ENCODE measurements around the gene PHPT1. TPM values are rescaled to one million over a fixed set of nuclear protein-coding genes. Genes with fewer than 3 reads are reported as not detected.
"Not testable (repeated sequence)": the region's sequence is repeated elsewhere in the genome, so short reads cannot be mapped to it uniquely, and the experiment has no call there.

PHPT1 gene
- total and polyA plus RNA-seq, 2 donors from 2014 or later = 108 to 283 TPM

DNA sequence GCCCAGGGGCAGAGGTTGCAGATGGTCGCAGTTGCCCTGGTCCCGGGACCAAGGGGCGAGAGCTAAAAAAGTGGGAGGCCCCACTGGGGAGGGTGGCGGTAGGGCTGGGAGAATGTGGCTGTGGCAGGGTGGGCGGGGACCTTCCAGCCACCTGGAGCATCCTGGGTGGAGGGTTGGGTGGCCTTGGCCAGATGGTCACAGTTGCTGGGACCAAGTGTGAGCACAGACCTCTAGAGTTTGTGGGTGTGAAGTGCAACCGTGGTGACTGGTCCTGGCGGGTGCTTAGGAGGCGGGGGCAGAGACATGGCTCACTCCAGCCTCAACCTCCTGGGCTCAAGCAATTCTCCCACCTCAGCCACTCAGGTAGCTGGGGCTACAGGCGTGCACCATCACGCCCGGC lies 31.4 kb downstream of the PHPT1 start:
- Histone ChIP-seq H3K27ac (ENCODE audit: low read depth in 2 of 2, low read length in 2 of 2) (no peak overlapping the region), H3K36me3 (ENCODE audit: control insufficient read depth in 2 of 3, insufficient read depth in 3 of 3, low read length in 3 of 3) (no peaks in the 10 kb centered on the region), H3K27me3 (ENCODE audit: control insufficient read depth, insufficient read depth, low read length) (no peaks in the 10 kb centered on the region), H3K4me3 (ENCODE audit: low read length in 3 of 3) (no peak overlapping the region), H3K9ac (ENCODE audit: low read length in 3 of 3) (no peak overlapping the region), H3K9me3 (ENCODE audit: control insufficient read depth in 2 of 3, insufficient read depth in 1 of 3, low read length in 3 of 3) (no peaks in the 10 kb centered on the region), H3K4me1 (ENCODE audit: control insufficient read depth in 2 of 3, insufficient read depth in 2 of 3, low read depth in 1 of 3, low read length in 3 of 3) (peaks cover 0 to under 1% (median 0%) of the 10 kb centered on the region in 3 donors)
- TF ChIP-seq CTCF (IDR thresholded peaks at IDR 0.05; ENCODE audit: borderline replicate concordance, extremely low read depth, insufficient read depth) = no peak
- no peak for DNase-seq
- no peak for FAIRE-seq
- intact Hi-C loops (cut with DNase I) = no loop called here

DNA sequence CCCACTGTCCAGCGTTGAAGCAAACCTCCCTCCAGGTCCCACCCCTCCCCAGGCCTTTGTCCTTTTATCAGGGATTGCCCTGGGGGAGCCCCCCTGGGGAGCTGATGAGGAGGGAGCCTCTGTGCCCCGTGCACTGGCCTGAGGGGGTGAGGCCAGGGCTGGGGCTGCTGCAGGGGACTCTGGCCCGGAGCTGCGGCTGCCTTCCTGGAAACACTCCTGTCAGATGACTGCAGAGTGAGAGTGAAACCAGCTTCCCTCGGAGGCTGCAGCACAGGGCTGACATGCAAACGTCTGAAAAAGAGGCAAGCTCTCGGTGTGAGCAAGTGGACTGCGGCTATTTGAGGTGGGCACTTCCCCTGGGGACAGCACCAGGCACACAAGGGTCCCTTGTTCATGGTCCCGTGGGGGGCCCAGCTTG lies 32.5 kb downstream of the PHPT1 start:
- no peak for FAIRE-seq
- TF ChIP-seq CTCF (IDR thresholded peaks at IDR 0.05; ENCODE audit: borderline replicate concordance, extremely low read depth, insufficient read depth) = no peak
- Histone ChIP-seq H3K9me3 (ENCODE audit: control insufficient read depth in 2 of 3, insufficient read depth in 1 of 3, low read length in 3 of 3) (no peaks in the 10 kb centered on the region), H3K27ac (ENCODE audit: low read depth in 2 of 2, low read length in 2 of 2) (peak overlapping the region in 1 of 2 donors; percentile 22), H3K4me3 (ENCODE audit: low read length in 3 of 3) (no peak overlapping the region), H3K4me1 (ENCODE audit: control insufficient read depth in 2 of 3, insufficient read depth in 2 of 3, low read depth in 1 of 3, low read length in 3 of 3) (peaks cover 0 to 2% (median 0%) of the 10 kb centered on the region in 3 donors), H3K27me3 (ENCODE audit: control insufficient read depth, insufficient read depth, low read length) (no peaks in the 10 kb centered on the region), H3K36me3 (ENCODE audit: control insufficient read depth in 2 of 3, insufficient read depth in 3 of 3, low read length in 3 of 3) (no peaks in the 10 kb centered on the region), H3K9ac (ENCODE audit: low read length in 3 of 3) (no peak overlapping the region)
- intact Hi-C loops (cut with DNase I) = no loop called here
- DNase-seq = peak in 1 of 5 donors; percentile 34

DNA sequence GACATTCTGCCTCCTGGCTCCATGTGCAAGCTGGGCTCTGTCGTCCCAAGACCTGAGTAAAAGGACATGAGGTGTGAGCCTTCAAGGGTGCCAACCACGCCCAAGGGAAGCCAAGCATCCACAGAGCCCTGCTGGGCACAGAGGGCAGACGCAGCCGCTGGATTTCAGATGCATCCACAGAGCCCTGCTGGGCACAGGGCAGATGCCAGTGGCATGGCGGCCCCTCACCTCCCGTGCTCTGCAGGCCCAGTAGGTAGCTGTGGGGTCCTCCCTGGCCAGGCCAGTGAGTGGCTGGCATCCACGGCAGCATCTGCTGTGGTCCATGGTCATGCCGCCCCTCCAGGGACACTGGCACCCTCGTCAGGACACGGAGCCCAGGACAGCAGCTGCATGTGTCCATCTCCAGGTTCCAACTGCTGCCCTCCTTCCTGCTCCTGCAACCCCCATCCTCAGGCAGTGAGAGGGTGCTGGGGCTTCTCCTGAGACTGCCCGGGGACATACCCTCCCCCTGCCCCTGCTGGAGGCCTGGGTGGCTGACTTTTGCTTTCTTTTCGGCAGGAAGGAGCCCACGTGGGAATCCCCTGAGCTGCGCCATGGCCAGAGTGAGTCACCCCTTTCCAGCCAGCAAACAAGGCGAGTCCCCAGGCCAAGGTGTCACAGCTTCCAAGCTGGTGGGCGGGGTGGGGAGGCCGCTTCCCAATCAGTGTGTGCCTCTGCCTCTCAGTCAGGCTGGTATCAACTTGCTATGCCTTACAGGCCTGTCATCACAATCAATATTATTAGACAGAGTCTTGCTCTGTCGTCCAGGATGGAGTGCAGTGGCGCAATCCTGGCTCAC lies 33.1 kb downstream of the PHPT1 start:
- TF ChIP-seq CTCF (IDR thresholded peaks at IDR 0.05; ENCODE audit: borderline replicate concordance, extremely low read depth, insufficient read depth) = no peak
- peaks cover 0 to 2% (median 2%) of the 10 kb centered on the region in 3 donors for H3K4me1 ChIP-seq (ENCODE audit: control insufficient read depth in 2 of 3, insufficient read depth in 2 of 3, low read depth in 1 of 3, low read length in 3 of 3)
- H3K4me3 ChIP-seq (ENCODE audit: low read length in 3 of 3) = no peak overlapping the region
- DNase-seq (peak in 1 of 5 donors; percentile 90), FAIRE-seq (no peak)
- peak overlapping the region in 1 of 2 donors; percentile 22 for H3K27ac ChIP-seq (ENCODE audit: low read depth in 2 of 2, low read length in 2 of 2)
- no peaks in the 10 kb centered on the region for H3K36me3 ChIP-seq (ENCODE audit: control insufficient read depth in 2 of 3, insufficient read depth in 3 of 3, low read length in 3 of 3)
- H3K27me3 ChIP-seq (ENCODE audit: control insufficient read depth, insufficient read depth, low read length) = no peaks in the 10 kb centered on the region
- intact Hi-C loops (cut with DNase I) = no loop called here
- H3K9me3 ChIP-seq (ENCODE audit: control insufficient read depth in 2 of 3, insufficient read depth in 1 of 3, low read length in 3 of 3) = no peaks in the 10 kb centered on the region
- H3K9ac ChIP-seq (ENCODE audit: low read length in 3 of 3) = no peak overlapping the region

GRCh38 chr9:136882947-136883283 lies 33.7 kb downstream of the PHPT1 start:
- H3K4me1 ChIP-seq (ENCODE audit: control insufficient read depth in 2 of 3, insufficient read depth in 2 of 3, low read depth in 1 of 3, low read length in 3 of 3); FAIRE-seq; H3K27ac ChIP-seq (ENCODE audit: low read depth in 2 of 2, low read length in 2 of 2); H3K4me3 ChIP-seq (ENCODE audit: low read length in 3 of 3); H3K27me3 ChIP-seq (ENCODE audit: control insufficient read depth, insufficient read depth, low read length); H3K9ac ChIP-seq (ENCODE audit: low read length in 3 of 3); H3K36me3 ChIP-seq (ENCODE audit: control insufficient read depth in 2 of 3, insufficient read depth in 3 of 3, low read length in 3 of 3); H3K9me3 ChIP-seq (ENCODE audit: control insufficient read depth in 2 of 3, insufficient read depth in 1 of 3, low read length in 3 of 3); DNase-seq; intact Hi-C loops (cut with DNase I): not testable (repeated sequence)

DNA sequence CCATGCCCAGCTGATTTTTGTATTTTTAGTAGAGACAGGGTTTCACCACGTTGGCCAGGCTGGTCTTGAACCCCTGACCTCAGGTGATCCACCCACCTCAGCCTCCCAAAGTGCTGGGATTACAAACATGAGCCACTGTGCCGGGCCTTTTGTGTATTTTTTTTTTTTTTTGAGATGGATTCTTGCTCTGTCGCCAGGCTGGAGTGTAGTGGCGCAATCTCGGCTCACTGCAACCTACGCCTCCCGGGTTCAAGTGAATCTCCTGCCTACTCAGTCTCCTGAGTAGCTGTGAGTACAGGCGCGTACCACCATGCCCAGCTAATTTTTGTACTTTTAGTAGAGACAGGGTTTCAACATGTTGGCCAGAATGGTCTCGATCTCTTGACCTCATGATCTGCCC lies 34.5 kb downstream of the PHPT1 start:
- FAIRE-seq; intact Hi-C loops (cut with DNase I): not testable (repeated sequence)

More for the DNA sequence above, 34.5 kb downstream of the PHPT1 start:
- H3K9ac ChIP-seq (ENCODE audit: low read length in 3 of 3); DNase-seq; H3K4me1 ChIP-seq (ENCODE audit: control insufficient read depth in 2 of 3, insufficient read depth in 2 of 3, low read depth in 1 of 3, low read length in 3 of 3); H3K4me3 ChIP-seq (ENCODE audit: low read length in 3 of 3); H3K36me3 ChIP-seq (ENCODE audit: control insufficient read depth in 2 of 3, insufficient read depth in 3 of 3, low read length in 3 of 3); H3K9me3 ChIP-seq (ENCODE audit: control insufficient read depth in 2 of 3, insufficient read depth in 1 of 3, low read length in 3 of 3); H3K27me3 ChIP-seq (ENCODE audit: control insufficient read depth, insufficient read depth, low read length); H3K27ac ChIP-seq (ENCODE audit: low read depth in 2 of 2, low read length in 2 of 2): not testable (repeated sequence)
